PC-3 (cell line): ENCODE data around the gene C14orf132. TPM values are rescaled to one million over a fixed set of nuclear protein-coding genes. Genes with fewer than 3 reads are reported as not detected.
"Not testable (repeated sequence)": the region's sequence is repeated elsewhere in the genome, so short reads cannot be mapped to it uniquely, and the experiment has no call there.

ENCODE experiments used
- ATAC-seq: fragments of 200-7000 bp; cut with Tn5 transposase; 2 replicates; pipeline ENCODE4 v1.9.1; 2020; ENCODE audit warnings: mild to moderate bottlenecking, moderate library complexity
- BruUV-seq: library from RNA; stranded (reverse); fragments of 400-500 nt; replicated peaks from 2 replicates; lab custom pipeline; 2021; lab: Mats Ljungman, UMichigan
- CTCF ChIA-PET: fragments of 300-600 bp; sonication (Branson Sonifier 250); formaldehyde crosslinking; loops from one replicate; lab custom pipeline; 2022; ENCODE audit warnings: antibody characterized with exemption; lab: Charles Lee
- POLR2A ChIA-PET: fragments of 300-600 bp; sonication (Branson Sonifier 250); formaldehyde crosslinking; loops from one replicate; lab custom pipeline; 2022; ENCODE audit warnings: antibody characterized with exemption; ENCODE audit not compliant: unreplicated experiment; lab: Charles Lee
- DNase-seq: peaks from one replicate; pipeline ENCODE4 v3.0.0-alpha.2; 2015
- H2AFZ ChIP-seq: fragments of 300-600 bp; sonication (generic); 2 replicates; pipeline ENCODE4 v1.6.0; 2016; ENCODE audit warnings: antibody characterized with exemption, low read length
- H3F3A ChIP-seq: fragments of 300-600 bp; sonication (generic); one replicate; pipeline ENCODE4 v1.6.0; 2017; ENCODE audit warnings: antibody characterized with exemption, low read length, control low read depth, mild to moderate bottlenecking; ENCODE audit not compliant: unreplicated experiment
- H3K27ac ChIP-seq: fragments of 300-600 bp; sonication (generic); 2 replicates; pipeline ENCODE4 v1.5.1; 2016; ENCODE audit warnings: mild to moderate bottlenecking, low read length
- H3K27me3 ChIP-seq: fragments of 300-600 bp; sonication (generic); 2 replicates; pipeline ENCODE4 v1.6.1; 2016; ENCODE audit warnings: low read length, mixed read lengths
- H3K36me3 ChIP-seq: fragments of 300-600 bp; sonication (generic); 2 replicates; pipeline ENCODE4 v1.6.1; 2016; ENCODE audit warnings: low read depth, mixed run types, low read length, mixed read lengths
- H3K4me1 ChIP-seq: fragments of 300-600 bp; sonication (generic); 2 replicates; pipeline ENCODE4 v1.5.1; 2016; ENCODE audit warnings: low read length; ENCODE audit not compliant: insufficient read depth
- H3K4me2 ChIP-seq: fragments of 300-600 bp; sonication (generic); 2 replicates; pipeline ENCODE4 v1.6.0; 2016; ENCODE audit warnings: low read length
- H3K4me3 ChIP-seq: fragments of 300-600 bp; sonication (generic); 2 replicates; pipeline ENCODE4 v1.5.1; 2016; ENCODE audit warnings: mild to moderate bottlenecking, low read length, mixed read lengths
- H3K79me2 ChIP-seq: fragments of 300-600 bp; sonication (generic); 2 replicates; pipeline ENCODE4 v1.6.1; 2017; ENCODE audit warnings: low read length, mixed read lengths
- H3K9ac ChIP-seq: fragments of 300-600 bp; sonication (generic); 2 replicates; pipeline ENCODE4 v1.6.0; 2016; ENCODE audit warnings: mild to moderate bottlenecking, low read length
- H3K9me2 ChIP-seq: fragments of 300-600 bp; sonication (generic); replicated peaks from 2 replicates; pipeline ENCODE4 v1.6.1; 2016; ENCODE audit warnings: mixed run types, low read length, mixed read lengths
- H3K9me3 ChIP-seq: fragments of 300-600 bp; sonication (generic); 2 replicates; pipeline ENCODE4 v1.6.1; 2016; ENCODE audit warnings: low read length, mixed read lengths
- H4K20me1 ChIP-seq: fragments of 300-600 bp; sonication (generic); 2 replicates; pipeline ENCODE4 v1.6.1; 2016; ENCODE audit warnings: low read length, mixed read lengths
- EZH2 ChIP-seq: fragments of 300-600 bp; sonication (generic); IDR thresholded peaks from one replicate; pipeline ENCODE4 v1.6.1; 2017; ENCODE audit warnings: antibody characterized with exemption, mild to moderate bottlenecking, low read length; ENCODE audit not compliant: unreplicated experiment
- EZH2phosphoT487 ChIP-seq: fragments of 300-600 bp; sonication (generic); IDR thresholded peaks from 2 replicates; pipeline ENCODE4 v1.6.1; 2018; ENCODE audit warnings: mild to moderate bottlenecking, antibody characterized with exemption, low read length, borderline replicate concordance
- intact Hi-C: fragments of 100-400 bp; cut with micrococcal nuclease; formaldehyde crosslinking; loops from 2 replicates; pipeline ENCODE4 v1.9.0; 2023
- total RNA-seq: library from RNA; depleted of rRNA; stranded (reverse); fragments of >200 nt; gene quantifications from 2 replicates; pipeline ENCODE4 v1.2.3, GENCODE V29; 2014
- TF ChIP-seq, protein P1 (sequence below): fragments of 300-600 bp; sonication (generic); conservative IDR thresholded peaks from 2 replicates; pipeline ENCODE4 v1.5.1; 2017; ENCODE audit warnings: antibody characterized with exemption, low read depth, mild to moderate bottlenecking, low read length

Gene C14orf132
- total RNA-seq, 1 experiment from 2014 or later, result not detected

GRCh38 chr14:96002498-96002884, 36.7 kb upstream of the C14orf132 start:
- H3K36me3 ChIP-seq, result no peaks in the 10 kb centered on the region
- POLR2A ChIA-PET, result no interaction called here
- CTCF ChIA-PET, result interaction anchor here (0.6 kb wide), 1 partner anchor 469 kb away, joined by 3 read pairs; no protein-coding TSS in a partner anchor
- H3K4me1 ChIP-seq, result no peaks in the 10 kb centered on the region
- BruUV-seq, result no TSS peak
- no peaks in the 10 kb centered on the region for H3K27me3 ChIP-seq
- no peaks in the 10 kb centered on the region for H4K20me1 ChIP-seq
- H3K27ac ChIP-seq, result no peak overlapping the region
- H2AFZ ChIP-seq, result no peak overlapping the region
- no peaks in the 10 kb centered on the region for H3F3A ChIP-seq
- H3K4me2 ChIP-seq, result no peak overlapping the region
- ATAC-seq (no peak), DNase-seq (no peak)
- H3K9me3 ChIP-seq, result no peaks in the 10 kb centered on the region
- intact Hi-C loops, result no loop called here
- TF ChIP-seq, protein P1, sequence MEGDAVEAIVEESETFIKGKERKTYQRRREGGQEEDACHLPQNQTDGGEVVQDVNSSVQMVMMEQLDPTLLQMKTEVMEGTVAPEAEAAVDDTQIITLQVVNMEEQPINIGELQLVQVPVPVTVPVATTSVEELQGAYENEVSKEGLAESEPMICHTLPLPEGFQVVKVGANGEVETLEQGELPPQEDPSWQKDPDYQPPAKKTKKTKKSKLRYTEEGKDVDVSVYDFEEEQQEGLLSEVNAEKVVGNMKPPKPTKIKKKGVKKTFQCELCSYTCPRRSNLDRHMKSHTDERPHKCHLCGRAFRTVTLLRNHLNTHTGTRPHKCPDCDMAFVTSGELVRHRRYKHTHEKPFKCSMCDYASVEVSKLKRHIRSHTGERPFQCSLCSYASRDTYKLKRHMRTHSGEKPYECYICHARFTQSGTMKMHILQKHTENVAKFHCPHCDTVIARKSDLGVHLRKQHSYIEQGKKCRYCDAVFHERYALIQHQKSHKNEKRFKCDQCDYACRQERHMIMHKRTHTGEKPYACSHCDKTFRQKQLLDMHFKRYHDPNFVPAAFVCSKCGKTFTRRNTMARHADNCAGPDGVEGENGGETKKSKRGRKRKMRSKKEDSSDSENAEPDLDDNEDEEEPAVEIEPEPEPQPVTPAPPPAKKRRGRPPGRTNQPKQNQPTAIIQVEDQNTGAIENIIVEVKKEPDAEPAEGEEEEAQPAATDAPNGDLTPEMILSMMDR, result no peak
- no peak for TF ChIP-seq EZH2phosphoT487
- TF ChIP-seq EZH2, result no peak
- H3K9me2 ChIP-seq, result no peaks in the 10 kb centered on the region
- H3K79me2 ChIP-seq, result no peaks in the 10 kb centered on the region
- no peak overlapping the region for H3K4me3 ChIP-seq
- H3K9ac ChIP-seq, result no peak overlapping the region

GRCh38 chr14:96011131-96011530, 28.0 kb upstream of the C14orf132 start:
- H3K4me1 ChIP-seq, result no peaks in the 10 kb centered on the region
- TF ChIP-seq, protein P1, result no peak
- TF ChIP-seq EZH2 (no peak), EZH2phosphoT487 (no peak)
- H2AFZ ChIP-seq, result no peak overlapping the region
- ChIA-PET POLR2A (no interaction called here), CTCF (no interaction called here)
- H3K27me3 ChIP-seq, result peaks cover 18% of the 10 kb centered on the region
- DNase-seq (no peak), ATAC-seq (no peak)
- no peaks in the 10 kb centered on the region for H3F3A ChIP-seq
- intact Hi-C loops, result no loop called here
- no TSS peak for BruUV-seq
- no peaks in the 10 kb centered on the region for H3K9me3 ChIP-seq
- no peaks in the 10 kb centered on the region for H4K20me1 ChIP-seq
- H3K79me2 ChIP-seq, result no peaks in the 10 kb centered on the region
- H3K9ac ChIP-seq, result no peak overlapping the region
- H3K4me2 ChIP-seq, result no peak overlapping the region
- no peak overlapping the region for H3K27ac ChIP-seq
- no peak overlapping the region for H3K4me3 ChIP-seq
- no peaks in the 10 kb centered on the region for H3K36me3 ChIP-seq
- H3K9me2 ChIP-seq, result no peaks in the 10 kb centered on the region

DNA sequence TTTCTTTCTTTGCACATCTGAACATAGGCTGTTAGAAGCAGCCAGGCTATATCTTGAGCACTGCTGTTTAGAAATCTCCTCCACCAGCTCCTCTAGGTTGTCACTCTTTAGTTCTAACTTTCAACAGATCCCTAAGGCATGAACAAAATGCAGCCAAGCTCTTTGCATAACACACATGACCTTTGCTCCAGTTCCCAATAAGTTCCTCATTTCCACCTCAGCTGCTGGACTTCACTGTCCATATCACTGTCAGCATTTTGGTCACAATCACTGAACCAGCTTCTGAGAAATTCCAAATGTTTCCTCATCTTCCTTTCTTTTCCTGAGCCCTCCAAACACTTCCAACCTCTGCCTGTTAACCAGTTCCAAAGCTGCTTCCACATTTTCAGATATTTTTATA, 27.6 kb upstream of the C14orf132 start:
- no peaks in the 10 kb centered on the region for H3K36me3 ChIP-seq
- H3K27ac ChIP-seq, result no peak overlapping the region
- H2AFZ ChIP-seq, result no peak overlapping the region
- H3K4me1 ChIP-seq, result no peaks in the 10 kb centered on the region
- no peaks in the 10 kb centered on the region for H3K9me2 ChIP-seq
- H3K27me3 ChIP-seq, result peaks cover 19% of the 10 kb centered on the region
- no peaks in the 10 kb centered on the region for H4K20me1 ChIP-seq
- H3K4me2 ChIP-seq, result no peak overlapping the region
- H3K9ac ChIP-seq, result no peak overlapping the region
- CTCF ChIA-PET, result no interaction called here
- H3K79me2 ChIP-seq, result no peaks in the 10 kb centered on the region
- H3F3A ChIP-seq, result no peaks in the 10 kb centered on the region
- no peak for ATAC-seq
- DNase-seq, result no peak
- POLR2A ChIA-PET, result no interaction called here
- no TSS peak for BruUV-seq
- TF ChIP-seq, protein P1, result no peak
- TF ChIP-seq EZH2 (no peak), EZH2phosphoT487 (no peak)
- no peaks in the 10 kb centered on the region for H3K9me3 ChIP-seq
- intact Hi-C loops, result no loop called here
- H3K4me3 ChIP-seq, result no peak overlapping the region

DNA sequence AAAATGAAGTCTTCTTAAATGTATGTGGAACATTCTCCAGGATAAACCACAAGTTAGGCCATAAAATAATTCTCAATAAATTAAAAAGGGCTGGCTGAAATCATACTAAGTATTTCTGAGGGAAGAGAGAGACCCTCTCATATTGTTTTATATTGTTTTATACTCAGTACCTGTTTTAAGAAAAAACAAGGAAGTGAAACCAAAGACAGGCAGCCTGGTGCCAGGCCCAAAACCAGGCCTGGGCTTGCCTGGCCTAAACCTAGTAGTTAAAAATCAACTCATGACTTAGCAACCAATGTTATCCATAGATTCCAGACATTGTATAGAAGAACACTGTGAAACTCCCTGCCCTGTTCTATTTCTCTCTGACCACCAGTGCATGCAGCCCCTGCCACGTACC, 26.4 kb upstream of the C14orf132 start:
- POLR2A ChIA-PET, result not testable (repeated sequence)

More for the DNA sequence above, 26.4 kb upstream of the C14orf132 start:
- H3F3A ChIP-seq, H2AFZ ChIP-seq, H3K36me3 ChIP-seq, H3K27ac ChIP-seq, BruUV-seq, H3K9me2 ChIP-seq, H3K4me3 ChIP-seq, H3K9me3 ChIP-seq, CTCF ChIA-PET, H4K20me1 ChIP-seq, intact Hi-C loops, H3K4me1 ChIP-seq, H3K4me2 ChIP-seq, H3K79me2 ChIP-seq, ATAC-seq, H3K9ac ChIP-seq, DNase-seq: not testable (repeated sequence)
- peaks cover 24% of the 10 kb centered on the region for H3K27me3 ChIP-seq
